DLD1 (cell line): Measurements from ENCODE around the gene RNF208.

Source experiments
- in situ Hi-C: cut with HindIII; loops from 2 replicates; pipeline ENCODE4 v1.10.0; 2017; ENCODE audit warnings: low sequenced_read_pairs

The RNF208 gene

GRCh38 chr9:137193771-137194170 lies 28.3 kb downstream of the RNF208 start:
- in situ Hi-C loops, result no loop called here

GRCh38 chr9:137192859-137193258 lies 29.2 kb downstream of the RNF208 start:
- in situ Hi-C loops, result no loop called here

- in situ Hi-C loops, result no loop called here
Observed at GRCh38 chr9:137192448-137192780, 29.6 kb downstream of the RNF208 start.

- in situ Hi-C loops, result no loop called here
Observed at GRCh38 chr9:137191691-137192447, 30.2 kb downstream of the RNF208 start.

- in situ Hi-C loops, result no loop called here
Observed at GRCh38 chr9:137191245-137191644, 30.8 kb downstream of the RNF208 start.

GRCh38 chr9:137190315-137190856 lies 31.7 kb downstream of the RNF208 start:
- in situ Hi-C loops, result no loop called here

GRCh38 chr9:137189297-137190295 lies 32.4 kb downstream of the RNF208 start:
- in situ Hi-C loops, result no loop called here

GRCh38 chr9:137188490-137189296 lies 33.3 kb downstream of the RNF208 start, which contains the start of the genes ANAPC2 and SSNA1:
ANAPC2 (minus strand) TSS chr9:137188560; CDS start chr9:137188532, 28 bp downstream.
SSNA1 (plus strand) TSS chr9:137188676; CDS start chr9:137188727, 51 bp downstream.
- in situ Hi-C loops, result no loop called here

GRCh38 chr9:137188086-137188489 lies 34.0 kb downstream of the RNF208 start:
- in situ Hi-C loops, result no loop called here

GRCh38 chr9:137187386-137187785 lies 34.7 kb downstream of the RNF208 start:
- in situ Hi-C loops, result no loop called here

- in situ Hi-C loops, result no loop called here
Observed at GRCh38 chr9:137186385-137186784, 35.7 kb downstream of the RNF208 start.

GRCh38 chr9:137185921-137186320 lies 36.1 kb downstream of the RNF208 start:
- in situ Hi-C loops, result no loop called here

- in situ Hi-C loops, result no loop called here
Observed at GRCh38 chr9:137184881-137185660, 37.0 kb downstream of the RNF208 start.

- in situ Hi-C loops, result no loop called here
Observed at GRCh38 chr9:137183980-137184595, 38.0 kb downstream of the RNF208 start.

- in situ Hi-C loops, result no loop called here
Observed at GRCh38 chr9:137182836-137183235, 39.2 kb downstream of the RNF208 start.

GRCh38 chr9:137181680-137182079 lies 40.4 kb downstream of the RNF208 start:
- in situ Hi-C loops, result no loop called here

- in situ Hi-C loops, result no loop called here
Observed at GRCh38 chr9:137180491-137180890, 41.5 kb downstream of the RNF208 start.

- in situ Hi-C loops, result no loop called here
Observed at GRCh38 chr9:137179761-137180160, 42.3 kb downstream of the RNF208 start.

GRCh38 chr9:137178939-137179630 lies 43.0 kb downstream of the RNF208 start:
- in situ Hi-C loops, result no loop called here
